HG02938 (cell line): ENCODE results near the gene FGFRL1.

Experiments
- ATAC-seq: cut with Tn5 transposase; IDR thresholded peaks from one replicate; pipeline ENCODE4 v1.9.1; 2021; ENCODE audit warnings: mild to moderate bottlenecking, moderate library complexity; ENCODE audit not compliant: unreplicated experiment

Gene FGFRL1

DNA sequence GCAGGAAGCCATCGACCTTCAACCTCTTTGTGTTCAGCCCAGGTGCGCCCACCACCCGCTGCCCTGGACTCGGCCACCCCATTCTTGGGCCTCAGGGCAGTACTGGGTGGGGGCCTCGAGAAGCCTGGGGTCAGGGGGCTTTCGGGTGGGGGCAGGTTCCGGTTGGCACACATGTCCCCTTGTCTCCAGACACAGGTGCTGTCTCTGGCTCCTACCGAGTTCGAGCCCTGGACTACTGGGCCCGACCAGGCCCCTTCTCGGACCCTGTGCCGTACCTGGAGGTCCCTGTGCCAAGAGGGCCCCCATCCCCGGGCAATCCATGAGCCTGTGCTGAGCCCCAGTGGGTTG, 7.4 kb upstream of the FGFRL1 start:
- ATAC-seq = no peak

DNA sequence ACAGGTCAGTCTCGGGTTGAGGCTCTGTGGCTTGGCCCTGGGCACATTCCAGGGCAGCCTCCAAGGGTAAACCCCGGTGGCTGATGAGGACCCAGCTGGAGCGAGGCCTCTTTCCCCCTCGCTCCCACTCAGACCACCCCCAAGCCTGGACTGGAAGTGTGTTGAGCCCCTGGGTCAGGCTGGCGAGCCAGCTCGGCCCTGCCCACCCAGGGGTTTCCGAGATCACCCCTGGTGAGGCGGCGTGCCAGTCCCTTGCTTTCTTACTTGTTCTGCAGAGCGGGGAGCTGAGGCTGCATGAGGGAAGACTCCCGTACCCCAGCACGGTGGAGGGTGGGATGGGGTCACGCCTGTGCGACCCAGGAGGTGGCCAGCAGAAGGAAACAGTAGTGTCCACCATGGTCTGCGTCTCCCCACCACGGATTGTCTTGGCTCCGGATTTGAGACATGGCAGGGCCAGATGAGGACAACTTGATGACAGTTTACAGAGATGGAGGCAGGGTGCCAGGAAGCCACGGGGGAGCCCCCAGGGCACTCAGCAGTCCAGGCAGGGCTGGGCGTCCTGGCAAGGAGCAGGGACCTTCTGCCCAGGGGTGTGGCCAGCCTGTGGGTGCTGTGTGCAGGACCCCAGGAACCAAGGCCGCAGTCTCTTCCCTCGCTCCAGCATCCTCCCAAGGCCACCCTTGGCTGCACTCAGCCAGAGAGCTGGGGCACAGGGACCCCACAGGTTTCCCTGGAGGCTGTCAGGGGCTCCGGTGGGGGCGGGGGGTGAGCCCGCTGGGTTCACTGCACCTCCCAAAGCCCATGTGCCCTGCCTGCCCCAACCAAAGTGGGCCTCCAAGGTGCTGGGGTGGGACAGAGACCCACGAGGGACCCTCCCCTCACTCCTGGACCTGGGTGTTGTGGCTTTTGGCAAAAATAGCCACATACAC, 6.6 kb upstream of the FGFRL1 start:
- ATAC-seq = no peak

DNA sequence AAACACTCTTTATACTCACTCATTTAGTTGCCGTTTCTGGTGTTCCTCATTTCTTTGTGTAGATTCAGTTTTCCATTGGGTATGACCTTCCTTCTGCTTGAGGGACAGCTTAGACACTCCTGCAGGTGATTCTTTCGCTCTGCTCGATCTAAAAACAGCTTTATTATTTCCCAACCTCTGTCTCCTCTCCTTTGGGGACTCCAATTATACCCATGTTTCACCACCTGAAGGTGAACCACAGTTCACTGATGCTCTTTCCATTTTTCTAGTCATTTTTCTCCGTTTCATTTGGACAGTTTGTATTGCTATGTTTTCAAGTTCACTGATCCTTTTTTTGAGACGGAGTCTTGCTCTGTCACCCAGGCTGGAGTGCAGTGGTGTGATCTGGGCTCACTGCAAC, 4.6 kb upstream of the FGFRL1 start:
- ATAC-seq = no peak

DNA sequence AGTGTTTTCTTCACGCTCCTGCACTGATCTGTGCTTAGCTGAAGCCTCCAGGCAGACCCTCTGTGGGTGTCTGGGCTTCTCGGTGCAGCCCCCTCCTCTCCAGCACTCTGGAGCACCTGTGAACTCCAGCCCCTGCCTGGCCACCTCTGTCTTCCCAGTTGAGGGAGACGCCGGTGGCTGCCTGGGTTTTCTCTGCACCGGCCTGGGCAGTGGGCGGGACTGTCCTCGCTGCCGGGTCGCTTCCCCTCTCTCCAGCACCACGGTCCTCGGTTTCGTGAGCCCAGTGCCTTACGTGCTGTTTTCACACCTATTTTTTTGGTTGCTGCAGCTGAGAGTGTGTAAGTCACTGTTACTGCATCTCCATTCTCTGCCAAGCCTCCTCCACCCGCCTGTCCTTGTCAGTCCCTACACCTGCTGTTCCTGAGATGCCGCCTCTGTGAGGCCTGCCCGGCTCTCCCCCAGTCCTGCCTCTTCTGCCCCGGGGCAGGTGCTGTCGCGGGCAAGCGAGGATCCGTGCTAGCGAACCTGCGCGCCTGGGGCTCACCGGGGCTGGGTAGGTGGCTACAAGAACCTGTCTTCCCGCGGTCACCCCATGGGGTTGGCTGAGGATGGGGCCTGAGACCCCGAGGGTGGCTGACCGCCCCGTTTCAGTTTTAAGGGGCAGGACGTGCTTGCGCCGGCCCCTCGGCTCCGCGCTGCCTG, 2.4 kb upstream of the FGFRL1 start:
- no peak for ATAC-seq

DNA sequence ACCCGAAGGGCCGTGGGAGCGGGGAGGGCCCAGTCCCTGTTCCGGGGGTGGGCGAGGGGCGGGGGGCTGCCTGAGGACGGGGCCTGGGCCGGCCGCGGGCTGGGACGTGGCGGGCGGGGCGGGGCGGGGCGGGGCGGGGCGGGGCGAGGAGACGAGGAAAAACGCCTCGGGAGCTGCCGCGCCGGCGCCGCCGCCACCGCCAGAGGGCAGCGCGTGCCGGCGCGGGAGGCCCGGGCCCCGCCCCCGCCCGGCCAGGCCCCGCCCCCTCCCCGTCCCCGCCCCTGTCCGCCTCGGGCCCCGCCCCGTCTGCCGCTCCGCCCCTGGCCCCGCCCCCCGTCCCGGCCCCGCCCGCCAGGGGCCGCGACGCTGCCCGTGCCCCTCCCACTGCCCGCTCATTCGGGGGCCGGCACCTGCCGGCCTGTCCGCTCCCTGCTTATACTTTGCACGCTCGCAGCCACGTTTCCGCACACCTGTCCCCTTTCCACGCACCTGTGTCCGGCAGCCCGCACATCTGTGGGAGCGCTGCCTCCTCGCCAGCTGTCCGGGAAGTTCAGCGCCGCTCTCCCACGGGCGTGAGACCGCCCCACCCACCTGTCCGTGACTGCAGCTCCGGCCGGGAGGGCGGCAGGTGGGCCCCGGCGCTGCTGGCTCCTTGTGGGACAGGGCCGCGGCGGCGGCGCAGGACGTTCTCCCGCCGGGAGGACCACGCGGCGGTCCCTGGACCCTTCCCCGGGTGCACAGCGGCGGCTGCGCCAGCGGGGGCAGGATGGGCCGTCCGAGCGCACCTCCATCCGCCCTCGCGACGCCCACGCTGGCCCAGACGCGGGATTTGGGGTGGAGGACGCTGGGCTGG, 1.7 kb upstream of the FGFRL1 start:
- ATAC-seq = no peak

DNA sequence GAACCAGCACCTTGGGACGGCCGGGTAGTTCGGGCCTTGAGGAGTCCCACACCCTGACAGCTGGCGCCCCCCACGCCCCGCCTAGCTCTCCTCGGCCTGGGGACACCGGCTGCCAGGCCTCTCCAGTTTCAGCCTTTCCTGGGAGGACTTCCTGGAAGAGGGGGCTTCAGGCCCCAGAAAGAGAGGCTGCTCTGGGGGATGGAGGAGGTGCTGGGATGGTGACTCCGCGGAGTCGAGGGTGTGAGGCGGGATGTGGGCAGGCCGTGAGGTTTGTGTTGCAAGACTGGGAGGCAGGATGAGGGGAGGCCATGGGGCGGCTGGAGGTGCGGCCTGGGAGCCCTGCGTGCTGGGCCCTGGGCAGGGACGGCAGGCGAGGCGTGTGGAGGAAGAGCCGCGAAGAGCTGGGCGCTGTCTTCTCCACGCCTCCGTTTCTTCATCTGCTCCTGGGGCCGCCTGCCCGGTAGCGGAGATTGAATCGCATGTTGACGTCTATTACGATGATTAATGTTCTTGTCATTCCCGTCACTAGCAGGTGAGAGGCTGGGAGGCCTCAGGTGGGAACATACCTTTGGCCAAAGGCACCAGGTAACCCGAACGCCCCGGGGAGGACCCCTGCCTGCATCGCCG, 918 bp upstream of the FGFRL1 start:
- no peak for ATAC-seq

DNA sequence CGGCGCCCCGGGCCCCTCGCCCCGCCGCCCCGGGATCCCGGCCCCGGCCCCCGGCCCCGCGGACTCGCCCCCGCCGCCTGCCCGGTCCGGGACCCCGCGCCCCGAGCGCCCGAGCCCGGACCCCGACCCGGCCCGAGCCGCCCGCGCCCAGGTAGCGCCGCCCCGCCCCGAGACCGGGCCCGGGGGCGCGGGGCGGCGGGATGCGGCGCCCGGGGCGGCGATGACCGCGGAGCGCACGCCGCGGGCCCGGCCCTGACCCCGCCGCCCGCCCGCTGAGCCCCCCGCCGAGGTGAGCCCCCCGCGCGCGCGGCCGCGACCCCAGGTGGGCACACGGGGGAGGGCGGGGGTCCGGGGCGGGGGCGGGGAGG, 224 bp downstream of the FGFRL1 start:
- no peak for ATAC-seq

DNA sequence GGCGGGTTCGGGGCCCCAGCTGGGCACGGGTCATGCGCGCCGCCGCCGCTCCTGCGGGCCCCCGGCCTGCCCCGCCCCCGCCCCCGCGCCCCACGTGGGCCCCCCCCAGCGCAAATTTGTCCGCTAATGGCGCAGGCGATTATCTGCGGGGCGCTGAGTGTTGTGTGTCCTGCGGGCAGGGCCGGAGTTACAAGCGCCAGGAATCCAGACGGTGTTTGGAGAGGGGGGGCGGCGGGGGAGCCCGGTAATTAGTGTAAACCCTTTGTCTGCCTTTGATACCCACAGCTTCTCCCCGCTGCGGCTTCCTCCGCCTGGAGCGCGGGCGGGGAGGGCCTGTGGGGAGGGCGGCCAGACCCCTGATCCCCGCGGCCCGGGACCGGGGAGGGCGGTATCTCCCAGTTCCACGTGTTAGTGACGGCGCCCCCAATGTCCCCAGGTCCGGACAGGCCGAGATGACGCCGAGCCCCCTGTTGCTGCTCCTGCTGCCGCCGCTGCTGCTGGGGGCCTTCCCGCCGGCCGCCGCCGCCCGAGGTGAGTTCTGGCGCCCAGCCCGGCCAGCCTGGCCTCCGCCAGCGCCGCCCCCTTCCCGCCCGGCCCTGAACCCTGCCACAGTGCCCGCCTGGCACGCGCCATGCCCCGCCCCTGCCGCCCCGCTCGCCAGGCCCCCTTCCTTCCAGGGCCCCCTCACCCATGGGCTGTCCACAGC, 761 bp downstream of the FGFRL1 start:
- no peak for ATAC-seq

DNA sequence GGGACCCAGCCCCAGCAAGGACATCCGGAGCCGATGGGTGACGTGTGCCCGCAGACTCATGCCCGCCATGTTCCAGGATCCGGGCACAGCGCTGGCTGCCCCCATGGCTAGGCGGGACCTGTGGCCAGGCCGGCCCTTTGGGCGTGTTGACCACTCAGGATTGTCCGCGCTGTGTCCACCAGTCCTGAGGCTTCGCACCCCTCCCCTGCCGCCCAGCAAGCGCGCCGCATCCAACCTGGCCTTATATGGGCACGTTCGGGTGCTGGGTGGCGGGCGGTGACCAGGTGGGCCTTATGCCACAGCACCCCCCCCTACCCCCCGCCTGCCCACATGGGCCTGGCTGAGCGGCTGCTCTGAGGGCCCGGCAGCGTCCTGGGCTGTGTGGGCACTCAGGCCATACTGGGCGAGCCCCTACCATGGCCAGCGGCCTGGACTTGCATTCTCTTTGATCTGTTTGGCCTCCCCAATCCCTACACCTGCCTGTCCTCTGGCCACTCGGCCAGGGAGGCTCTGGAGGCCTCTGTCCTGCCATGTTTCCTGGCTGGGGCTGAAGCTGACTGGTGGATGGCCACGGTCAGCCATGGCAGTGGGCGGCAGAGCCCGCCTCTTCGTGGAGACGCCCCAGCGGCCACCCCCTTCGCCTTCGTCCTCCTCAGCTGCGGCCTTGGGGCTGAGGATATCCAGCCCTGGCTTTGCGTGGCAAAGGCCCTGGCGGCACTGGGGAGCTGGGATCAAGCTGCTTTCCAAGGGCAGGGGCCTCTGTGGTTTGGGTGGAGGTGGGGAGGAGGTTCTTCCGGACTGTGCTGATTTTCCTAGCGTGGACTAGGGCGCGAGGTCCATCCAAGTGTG, 2.0 kb downstream of the FGFRL1 start:
- ATAC-seq = no peak

DNA sequence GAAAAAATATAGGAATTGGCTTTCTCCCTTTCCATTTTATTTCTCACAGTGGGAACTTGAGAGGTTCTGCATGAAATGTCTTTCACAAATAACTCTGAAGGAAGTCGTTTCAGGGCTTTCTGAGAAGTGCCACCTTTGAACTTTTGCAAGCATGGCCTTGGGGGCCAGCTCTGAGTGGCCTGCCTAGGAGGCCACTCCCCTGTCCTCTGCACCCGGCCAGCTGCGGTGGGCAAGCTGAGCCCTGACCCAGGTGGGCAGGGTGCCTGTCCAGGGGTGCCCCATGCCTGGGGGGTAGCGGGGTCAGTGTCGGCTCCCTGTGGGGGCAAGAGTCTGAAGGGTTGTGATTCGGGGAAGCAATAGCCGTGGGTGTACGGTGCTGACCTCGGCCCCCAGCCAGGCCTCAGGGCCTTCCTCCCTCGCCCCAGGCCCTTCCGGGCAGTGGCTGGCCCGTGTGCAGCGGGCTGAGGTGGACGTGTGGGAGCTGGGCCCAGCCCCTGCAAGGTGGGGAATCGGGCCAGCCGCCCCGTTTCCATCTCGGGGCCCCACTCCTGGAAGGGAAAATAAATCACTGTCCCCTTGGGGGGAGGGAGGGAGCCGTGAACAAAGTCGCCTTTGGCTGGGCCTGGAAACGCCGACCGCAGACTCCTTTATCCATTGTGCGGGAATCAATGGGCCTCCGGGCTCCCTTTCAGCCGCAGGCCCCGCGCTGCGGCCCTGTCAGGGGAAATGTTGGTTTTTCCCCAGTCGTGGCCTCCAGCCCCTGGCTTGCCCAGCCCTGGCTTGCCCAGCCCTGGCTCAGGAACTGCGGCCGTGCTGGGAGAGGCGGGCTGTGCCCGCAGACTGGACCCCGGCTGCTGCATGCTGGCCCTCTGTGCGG, 3.1 kb downstream of the FGFRL1 start:
- ATAC-seq = no peak

DNA sequence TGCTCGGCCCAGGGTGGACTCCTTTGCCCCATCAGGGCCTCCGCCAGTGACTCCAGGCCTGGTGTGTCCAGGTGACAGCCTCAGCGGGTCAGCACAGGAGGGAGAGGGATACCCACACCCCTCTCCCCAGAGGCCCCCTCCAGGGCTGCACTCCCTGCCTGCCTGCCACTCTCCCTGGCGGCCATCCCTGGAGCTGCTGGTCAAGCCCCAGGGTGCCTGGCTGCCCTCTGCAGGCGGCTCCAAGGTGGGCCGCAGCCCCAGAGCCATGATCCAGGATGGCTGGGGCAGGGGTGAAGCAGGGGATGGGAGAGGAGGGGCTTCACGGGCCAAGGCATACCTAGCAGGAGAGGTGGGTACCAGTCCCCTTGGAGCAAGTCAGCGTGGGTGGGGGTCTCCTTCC, 3.8 kb downstream of the FGFRL1 start:
- ATAC-seq = no peak

DNA sequence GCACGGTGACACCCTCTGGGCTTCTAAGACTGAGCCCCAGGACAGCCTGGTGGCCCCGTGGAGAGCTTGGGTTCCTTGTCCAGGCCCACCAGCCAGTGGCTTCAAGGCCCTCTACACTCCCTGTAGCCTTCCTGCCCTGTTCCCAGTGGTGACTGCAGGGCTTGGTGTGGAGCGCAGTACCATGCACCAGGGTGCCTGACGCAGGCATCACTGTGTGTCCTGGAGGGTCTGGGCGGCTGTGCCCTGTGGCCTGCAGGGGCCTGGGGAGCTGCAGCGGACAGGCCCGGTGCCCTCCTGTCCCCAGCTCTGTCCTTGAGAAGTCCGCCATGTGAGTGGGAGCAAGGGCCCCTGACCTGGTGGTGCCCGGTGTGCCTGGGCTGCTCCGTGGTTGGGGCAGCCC, 4.3 kb downstream of the FGFRL1 start:
- no peak for ATAC-seq

DNA sequence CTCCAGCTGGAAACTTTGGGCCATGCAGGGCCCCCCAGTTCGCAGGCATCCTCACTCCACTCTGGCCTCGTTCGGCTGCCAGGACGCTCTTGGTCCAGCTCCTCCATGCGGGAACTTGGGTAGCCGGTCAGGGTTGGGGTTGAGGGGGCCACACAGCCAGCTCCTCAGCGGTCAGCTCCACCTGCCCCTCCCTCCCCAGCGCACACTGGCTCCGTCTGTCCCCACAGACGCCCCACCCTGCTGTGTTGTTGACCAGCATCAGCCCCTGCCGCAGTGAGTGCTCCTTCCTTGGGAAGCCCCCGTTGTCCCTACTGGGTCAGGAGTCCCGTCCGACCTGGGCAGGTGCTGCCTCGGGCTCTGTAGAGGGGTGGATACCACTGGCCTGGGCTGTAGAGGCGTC, 5.8 kb downstream of the FGFRL1 start:
- no peak for ATAC-seq

DNA sequence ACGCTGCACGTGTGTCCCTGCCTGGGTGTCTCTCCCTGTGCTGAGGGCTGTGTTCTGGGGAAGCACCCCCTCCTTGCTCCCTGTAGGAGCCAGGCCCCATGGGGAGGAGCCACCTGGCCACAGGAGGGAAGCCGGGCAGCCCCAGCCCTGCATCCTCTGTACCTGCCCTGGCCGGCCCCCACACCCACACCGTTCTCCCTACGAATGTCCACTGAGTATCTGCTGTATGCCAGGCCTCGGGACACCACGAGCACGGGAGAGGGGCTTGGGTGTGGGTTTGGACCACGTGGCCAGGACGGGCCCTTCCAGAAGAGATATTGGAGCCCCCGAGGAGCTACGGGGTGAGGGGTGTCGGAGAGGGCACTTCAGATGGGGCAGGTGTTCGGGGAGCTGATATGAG, 6.3 kb downstream of the FGFRL1 start:
- ATAC-seq = no peak

DNA sequence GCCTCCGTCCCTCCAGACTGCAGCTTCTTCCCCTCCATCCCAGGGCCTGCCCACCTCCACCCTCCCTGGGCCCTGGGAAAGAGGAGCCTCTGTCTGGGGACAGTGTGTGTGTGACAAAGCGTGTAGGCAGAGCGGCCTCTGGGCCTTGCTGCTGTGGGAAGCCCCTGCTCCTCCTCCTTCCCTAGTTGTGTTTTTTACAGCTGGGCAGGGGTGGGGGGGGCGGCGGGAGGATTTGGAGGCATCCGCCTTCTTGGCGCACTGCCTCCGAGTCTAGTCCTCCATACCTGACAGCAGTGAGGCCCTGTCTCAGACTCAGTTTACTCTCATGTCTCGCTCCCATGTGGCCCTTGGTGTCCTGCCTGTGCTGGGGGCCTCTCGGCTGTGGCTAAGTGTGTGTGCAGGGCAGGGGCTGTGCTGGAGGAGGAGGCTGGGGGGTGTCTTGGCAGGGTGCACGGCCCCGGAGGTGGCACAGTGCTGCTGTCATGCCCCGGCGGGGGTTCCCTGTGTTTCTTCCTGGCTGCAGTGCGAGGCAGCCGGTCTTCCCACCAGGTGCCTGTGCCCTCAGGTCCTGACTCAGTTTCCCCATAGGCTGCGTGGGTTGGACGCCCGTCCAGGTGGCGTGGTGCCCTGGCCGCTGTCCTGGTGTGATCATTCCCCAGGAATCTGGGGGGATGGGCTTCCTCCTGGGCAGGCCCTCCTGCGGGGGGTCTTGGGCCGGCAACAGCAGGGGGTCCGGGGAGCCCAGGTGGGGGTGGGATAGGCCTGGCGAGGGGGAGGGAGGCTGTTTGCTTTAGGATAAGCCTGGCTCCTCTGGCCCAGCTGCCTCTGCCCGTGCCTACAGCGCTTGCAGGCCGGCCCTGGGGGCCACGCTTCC, 7.0 kb downstream of the FGFRL1 start:
- ATAC-seq = no peak

DNA sequence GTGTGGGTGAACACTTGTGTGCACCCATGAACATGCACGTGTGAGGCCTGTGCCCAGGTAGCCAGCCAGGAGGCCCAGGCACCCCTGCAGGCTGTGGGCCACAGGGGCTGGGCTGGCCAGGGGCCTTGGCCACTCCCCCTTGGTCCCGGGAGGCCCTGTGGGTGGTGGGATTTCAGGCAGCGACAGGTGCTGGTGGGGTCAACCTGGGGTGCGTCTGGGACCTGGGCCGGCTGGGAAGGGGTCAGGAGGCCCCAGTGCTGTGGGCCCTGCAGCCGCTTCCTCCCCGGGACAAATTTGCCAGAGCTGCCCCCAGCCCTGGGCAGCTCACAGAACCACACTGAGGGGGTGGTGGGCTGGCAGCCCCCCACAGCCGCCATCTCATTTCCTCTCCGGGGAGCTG, 7.9 kb downstream of the FGFRL1 start:
- no peak for ATAC-seq

DNA sequence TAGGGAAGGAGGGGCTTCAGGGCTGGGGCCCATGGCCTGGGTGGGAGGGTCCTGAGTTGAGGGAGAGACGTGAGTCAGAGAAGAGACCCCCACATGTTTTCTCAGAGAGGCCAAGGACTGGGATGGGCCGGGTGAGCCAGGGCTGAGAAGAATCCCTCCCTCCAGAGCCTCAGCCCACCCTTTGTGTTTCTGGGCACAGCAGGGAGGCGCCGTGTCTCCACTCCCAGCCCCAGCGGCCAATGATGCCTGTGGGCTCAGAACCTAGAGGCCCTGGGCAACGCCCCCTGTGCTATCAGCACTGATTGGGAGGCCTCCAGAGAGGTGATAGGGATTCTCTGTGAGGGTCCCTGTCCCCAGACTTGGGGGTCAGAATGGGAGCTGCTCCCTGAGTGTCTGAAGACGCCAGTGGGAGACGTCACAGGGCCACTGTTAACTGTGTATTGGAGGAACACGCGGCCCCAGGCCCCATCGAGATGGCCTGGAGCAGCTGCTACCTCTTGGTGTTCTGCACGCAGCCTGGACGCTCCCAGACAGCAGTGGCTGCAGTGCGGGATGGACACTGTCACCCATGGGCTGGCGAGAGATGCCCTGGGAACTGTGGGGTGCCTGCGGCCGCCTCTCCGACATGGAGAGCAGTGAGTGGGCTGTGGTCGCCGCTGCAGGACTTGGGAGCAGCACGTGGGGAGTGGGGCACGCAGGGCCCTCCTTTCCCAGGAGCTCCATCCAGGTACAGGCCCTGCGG, 8.5 kb downstream of the FGFRL1 start:
- ATAC-seq = no peak
